Measurements from ENCODE around the gene KCNH8.
"Not testable (repeated sequence)": the region's sequence is repeated elsewhere in the genome, so short reads cannot be mapped to it uniquely, and the experiment has no call there.

The KCNH8 gene

DNA sequence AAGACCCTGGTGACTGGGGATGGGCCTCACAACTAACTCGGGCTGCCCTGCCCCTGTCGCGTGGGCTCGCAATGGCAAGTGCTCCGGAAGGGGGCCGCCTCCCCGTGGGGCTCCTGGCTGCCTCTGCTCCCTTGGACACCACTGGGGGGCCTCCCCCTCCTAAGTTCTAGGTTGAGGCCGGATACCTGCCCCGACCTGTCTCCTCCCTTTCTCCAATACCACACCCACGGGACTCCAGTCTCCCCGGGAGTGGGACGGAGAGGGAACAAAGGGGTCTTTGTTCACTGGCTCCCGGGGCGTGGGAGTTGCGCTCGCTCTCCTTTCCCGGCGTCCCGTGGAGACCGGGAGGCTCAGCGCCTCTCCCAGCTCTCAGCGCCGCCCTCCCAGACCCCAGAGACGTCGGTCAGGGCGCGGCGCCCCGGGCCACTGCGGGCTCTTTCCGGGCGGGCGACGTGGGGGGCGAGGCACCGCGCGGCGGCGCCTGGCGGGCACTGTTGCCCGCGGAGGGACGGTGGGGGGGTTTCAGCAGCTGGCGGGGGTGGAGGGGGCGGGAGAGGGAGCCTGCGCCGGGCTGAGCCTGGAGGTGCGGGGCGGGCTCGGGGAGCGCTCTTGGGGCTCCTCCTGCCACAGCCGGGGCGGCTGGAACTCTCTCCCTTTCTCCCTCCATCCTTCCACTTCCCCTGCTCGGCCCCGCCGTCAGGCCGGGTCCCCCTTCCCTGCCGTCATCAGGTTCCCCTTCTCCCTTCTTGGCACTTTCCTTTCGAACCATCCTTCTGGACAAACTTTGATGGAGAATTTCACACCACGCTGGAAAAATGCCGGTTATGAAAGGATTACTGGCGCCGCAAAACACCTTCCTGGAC is at the start of gene KCNH8:
Gene KCNH8 (plus strand): TSS at position 606 of the 863 bp plus-strand sequence. CDS start 210 bp downstream, at position 816.
- TF ChIP-seq, protein P1, sequence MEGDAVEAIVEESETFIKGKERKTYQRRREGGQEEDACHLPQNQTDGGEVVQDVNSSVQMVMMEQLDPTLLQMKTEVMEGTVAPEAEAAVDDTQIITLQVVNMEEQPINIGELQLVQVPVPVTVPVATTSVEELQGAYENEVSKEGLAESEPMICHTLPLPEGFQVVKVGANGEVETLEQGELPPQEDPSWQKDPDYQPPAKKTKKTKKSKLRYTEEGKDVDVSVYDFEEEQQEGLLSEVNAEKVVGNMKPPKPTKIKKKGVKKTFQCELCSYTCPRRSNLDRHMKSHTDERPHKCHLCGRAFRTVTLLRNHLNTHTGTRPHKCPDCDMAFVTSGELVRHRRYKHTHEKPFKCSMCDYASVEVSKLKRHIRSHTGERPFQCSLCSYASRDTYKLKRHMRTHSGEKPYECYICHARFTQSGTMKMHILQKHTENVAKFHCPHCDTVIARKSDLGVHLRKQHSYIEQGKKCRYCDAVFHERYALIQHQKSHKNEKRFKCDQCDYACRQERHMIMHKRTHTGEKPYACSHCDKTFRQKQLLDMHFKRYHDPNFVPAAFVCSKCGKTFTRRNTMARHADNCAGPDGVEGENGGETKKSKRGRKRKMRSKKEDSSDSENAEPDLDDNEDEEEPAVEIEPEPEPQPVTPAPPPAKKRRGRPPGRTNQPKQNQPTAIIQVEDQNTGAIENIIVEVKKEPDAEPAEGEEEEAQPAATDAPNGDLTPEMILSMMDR (IDR thresholded peaks at IDR 0.05; ENCODE audit: low read depth, low read length): no peak
- peak within 1 kb of the TSS; percentile 65 for H3K4me3 ChIP-seq (ENCODE audit: low read depth, low read length)

DNA sequence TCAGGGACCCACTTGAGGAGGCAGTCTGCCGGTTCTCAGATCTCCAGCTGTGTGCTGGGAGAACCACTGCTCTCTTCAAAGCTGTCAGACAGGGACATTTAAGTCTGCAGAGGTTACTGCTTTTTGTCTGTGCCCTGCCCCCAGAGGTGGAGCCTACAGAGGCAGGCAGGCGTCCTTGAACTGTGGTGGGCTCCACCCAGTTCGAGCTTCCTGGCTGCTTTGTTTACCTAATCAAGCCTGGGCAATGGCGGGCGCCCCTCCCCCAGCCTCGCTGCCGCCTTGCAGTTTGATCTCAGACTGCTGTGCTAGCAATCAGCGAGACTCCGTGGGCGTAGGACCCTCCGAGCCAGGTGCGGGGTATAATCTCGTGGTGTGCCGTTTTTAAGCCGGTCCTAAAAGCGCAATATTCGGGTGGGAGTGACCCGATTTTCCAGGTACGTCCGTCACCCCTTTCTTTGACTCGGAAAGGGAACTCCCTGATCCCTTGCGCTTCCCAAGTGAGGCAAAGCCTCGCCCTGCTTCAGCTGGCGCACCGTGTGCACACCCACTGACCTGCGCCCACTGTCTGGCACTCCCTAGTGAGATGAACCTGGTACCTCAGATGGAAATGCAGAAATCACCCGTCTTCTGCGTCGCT is 45.5 kb upstream of the KCNH8 start:
- H3K4me3 ChIP-seq (ENCODE audit: low read depth, low read length): not testable (repeated sequence)

DNA sequence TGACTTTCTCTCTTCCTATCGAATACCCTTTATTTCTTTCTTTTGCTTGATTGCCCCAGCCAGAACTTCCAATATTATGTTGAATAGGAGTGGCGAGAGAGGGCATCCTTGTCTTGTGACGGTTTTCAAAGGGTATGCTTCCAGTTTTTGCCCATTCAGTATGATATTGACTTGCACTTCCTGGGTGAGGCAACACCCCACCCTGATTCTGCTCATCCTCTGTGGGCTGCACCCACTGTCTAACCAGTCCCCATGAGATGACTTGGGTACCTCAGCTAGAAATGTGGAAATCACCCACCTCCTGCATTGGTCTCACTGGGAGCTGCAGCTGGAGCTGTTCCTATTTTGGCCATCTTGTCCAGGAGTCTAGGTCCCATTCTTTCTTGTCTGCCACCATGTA is 44.8 kb upstream of the KCNH8 start:
- no peak overlapping the region for H3K4me3 ChIP-seq (ENCODE audit: low read depth, low read length)
- TF ChIP-seq, protein P1 (IDR thresholded peaks at IDR 0.05; ENCODE audit: low read depth, low read length): no peak

DNA sequence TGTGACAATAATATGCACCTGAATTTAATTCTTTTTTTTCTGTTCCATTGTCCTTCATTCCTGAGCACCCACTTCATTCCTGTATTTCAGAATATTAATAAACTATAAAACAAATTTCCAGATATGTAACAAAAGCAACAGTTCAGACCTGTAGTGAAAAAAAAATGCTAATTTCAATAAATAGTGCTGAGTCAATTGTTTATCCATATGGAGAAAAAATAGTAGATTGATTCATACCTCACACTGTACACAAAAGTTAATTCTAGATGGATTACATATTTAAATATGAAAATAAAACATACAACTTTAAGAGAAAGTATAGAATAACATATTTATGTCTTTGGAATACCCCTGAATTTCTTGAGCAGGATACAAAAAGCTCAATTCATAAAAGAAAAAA is 43.9 kb upstream of the KCNH8 start:
- no peak overlapping the region for H3K4me3 ChIP-seq (ENCODE audit: low read depth, low read length)
- TF ChIP-seq, protein P1 (IDR thresholded peaks at IDR 0.05; ENCODE audit: low read depth, low read length): no peak

DNA sequence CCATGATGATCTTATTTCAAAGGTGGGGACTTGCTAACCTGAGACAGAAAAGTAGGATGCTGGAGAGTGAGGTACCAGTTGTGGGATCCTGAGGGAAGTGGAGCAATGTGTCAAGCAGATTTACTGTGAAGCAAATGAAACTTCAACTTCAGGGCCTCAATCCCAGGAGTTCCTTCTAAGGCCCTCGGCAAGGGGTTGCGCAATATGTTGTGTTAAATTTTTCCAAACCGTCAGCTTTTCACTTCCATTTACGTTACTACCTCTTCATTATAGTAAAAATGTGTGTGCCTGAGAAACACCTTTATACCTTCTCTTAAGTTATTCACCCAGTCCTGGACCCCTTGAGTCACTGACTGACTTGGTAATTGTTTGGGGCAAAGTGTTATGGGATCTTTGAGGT is 42.5 kb upstream of the KCNH8 start:
- TF ChIP-seq, protein P1 (IDR thresholded peaks at IDR 0.05; ENCODE audit: low read depth, low read length): no peak
- no peak overlapping the region for H3K4me3 ChIP-seq (ENCODE audit: low read depth, low read length)

DNA sequence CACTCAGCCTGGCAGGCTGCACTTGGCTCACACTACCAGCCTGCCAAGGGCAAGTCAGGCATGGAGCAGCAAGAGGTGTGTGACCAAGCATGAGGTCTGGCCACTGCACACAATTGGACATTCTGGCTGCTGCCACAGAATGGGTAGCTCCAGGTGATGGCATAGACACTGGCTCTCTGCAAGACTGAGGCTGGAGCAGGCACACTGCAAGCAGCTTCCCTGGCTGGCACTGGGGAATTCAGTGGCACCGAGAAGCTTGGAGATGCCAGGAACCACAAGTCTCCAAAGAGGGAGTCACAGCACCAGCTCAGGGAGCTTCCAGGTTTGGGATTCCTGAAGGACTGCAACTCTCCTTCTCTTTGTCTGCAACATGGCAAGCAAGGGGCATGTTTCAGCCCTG is 42.0 kb upstream of the KCNH8 start:
- TF ChIP-seq, protein P1 (IDR thresholded peaks at IDR 0.05; ENCODE audit: low read depth, low read length): no peak
- no peak overlapping the region for H3K4me3 ChIP-seq (ENCODE audit: low read depth, low read length)

DNA sequence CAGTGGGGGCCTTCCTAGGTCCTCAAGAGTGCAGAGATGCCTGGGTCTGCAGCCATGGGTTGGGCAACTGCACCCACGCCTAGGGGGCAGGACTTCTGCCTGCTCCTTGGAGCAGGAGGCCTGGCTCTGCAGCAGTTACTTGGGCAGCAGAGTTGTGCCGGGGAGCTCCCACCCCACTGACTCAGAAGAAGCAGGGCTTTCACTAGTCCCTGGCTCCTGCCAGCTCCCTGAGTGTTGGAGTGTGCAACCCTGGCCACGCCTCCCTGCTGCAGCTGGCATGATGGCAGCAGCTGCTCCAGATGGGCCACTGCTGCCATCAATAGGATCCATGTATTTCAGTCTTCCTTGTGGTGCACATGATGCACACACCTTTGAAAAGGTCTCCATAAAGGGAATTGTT is 40.6 kb upstream of the KCNH8 start:
- TF ChIP-seq, protein P1 (IDR thresholded peaks at IDR 0.05; ENCODE audit: low read depth, low read length): no peak
- no peak overlapping the region for H3K4me3 ChIP-seq (ENCODE audit: low read depth, low read length)
